ENCODE measurements around the gene MPDZ. TPM values are rescaled to one million over a fixed set of nuclear protein-coding genes. Genes with fewer than 3 reads are reported as not detected.

MPDZ gene
- total and polyA plus RNA-seq, 2 experiments from 2014 or later, result 33.0 to 43.1 TPM

DNA sequence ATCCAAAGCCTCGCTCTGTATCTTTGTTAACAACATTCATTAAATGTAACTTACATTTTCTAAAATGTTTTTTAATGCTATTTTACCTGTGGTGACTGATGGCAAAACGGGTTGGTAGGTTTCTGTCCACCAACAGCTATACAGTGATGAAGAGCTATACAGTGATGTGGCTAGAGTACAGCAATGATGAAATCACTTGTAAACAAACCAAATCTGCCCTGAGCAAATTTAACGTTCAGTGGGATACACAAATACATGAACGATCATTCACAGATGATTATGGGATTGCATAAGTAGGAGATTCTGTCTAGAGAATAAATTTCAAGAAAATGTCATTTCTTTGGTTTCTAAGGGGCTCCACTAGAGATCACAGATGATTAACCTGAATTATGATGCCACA is 132.7 kb downstream of the MPDZ start (continued):
- TF ChIP-seq, protein P1, sequence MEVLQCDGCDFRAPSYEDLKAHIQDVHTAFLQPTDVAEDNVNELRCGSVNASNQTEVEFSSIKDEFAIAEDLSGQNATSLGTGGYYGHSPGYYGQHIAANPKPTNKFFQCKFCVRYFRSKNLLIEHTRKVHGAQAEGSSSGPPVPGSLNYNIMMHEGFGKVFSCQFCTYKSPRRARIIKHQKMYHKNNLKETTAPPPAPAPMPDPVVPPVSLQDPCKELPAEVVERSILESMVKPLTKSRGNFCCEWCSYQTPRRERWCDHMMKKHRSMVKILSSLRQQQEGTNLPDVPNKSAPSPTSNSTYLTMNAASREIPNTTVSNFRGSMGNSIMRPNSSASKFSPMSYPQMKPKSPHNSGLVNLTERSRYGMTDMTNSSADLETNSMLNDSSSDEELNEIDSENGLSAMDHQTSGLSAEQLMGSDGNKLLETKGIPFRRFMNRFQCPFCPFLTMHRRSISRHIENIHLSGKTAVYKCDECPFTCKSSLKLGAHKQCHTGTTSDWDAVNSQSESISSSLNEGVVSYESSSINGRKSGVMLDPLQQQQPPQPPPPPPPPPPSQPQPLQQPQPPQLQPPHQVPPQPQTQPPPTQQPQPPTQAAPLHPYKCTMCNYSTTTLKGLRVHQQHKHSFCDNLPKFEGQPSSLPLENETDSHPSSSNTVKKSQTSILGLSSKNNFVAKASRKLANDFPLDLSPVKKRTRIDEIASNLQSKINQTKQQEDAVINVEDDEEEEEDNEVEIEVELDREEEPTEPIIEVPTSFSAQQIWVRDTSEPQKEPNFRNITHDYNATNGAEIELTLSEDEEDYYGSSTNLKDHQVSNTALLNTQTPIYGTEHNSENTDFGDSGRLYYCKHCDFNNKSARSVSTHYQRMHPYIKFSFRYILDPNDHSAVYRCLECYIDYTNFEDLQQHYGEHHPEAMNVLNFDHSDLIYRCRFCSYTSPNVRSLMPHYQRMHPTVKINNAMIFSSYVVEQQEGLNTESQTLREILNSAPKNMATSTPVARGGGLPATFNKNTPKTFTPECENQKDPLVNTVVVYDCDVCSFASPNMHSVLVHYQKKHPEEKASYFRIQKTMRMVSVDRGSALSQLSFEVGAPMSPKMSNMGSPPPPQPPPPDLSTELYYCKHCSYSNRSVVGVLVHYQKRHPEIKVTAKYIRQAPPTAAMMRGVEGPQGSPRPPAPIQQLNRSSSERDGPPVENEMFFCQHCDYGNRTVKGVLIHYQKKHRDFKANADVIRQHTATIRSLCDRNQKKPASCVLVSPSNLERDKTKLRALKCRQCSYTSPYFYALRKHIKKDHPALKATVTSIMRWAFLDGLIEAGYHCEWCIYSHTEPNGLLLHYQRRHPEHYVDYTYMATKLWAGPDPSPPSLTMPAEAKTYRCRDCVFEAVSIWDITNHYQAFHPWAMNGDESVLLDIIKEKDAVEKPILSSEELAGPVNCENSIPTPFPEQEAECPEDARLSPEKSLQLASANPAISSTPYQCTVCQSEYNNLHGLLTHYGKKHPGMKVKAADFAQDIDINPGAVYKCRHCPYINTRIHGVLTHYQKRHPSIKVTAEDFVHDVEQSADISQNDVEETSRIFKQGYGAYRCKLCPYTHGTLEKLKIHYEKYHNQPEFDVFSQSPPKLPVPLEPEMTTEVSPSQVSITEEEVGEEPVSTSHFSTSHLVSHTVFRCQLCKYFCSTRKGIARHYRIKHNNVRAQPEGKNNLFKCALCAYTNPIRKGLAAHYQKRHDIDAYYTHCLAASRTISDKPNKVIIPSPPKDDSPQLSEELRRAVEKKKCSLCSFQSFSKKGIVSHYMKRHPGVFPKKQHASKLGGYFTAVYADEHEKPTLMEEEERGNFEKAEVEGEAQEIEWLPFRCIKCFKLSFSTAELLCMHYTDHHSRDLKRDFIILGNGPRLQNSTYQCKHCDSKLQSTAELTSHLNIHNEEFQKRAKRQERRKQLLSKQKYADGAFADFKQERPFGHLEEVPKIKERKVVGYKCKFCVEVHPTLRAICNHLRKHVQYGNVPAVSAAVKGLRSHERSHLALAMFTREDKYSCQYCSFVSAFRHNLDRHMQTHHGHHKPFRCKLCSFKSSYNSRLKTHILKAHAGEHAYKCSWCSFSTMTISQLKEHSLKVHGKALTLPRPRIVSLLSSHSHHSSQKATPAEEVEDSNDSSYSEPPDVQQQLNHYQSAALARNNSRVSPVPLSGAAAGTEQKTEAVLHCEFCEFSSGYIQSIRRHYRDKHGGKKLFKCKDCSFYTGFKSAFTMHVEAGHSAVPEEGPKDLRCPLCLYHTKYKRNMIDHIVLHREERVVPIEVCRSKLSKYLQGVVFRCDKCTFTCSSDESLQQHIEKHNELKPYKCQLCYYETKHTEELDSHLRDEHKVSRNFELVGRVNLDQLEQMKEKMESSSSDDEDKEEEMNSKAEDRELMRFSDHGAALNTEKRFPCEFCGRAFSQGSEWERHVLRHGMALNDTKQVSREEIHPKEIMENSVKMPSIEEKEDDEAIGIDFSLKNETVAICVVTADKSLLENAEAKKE (CRISPR knock-in tag; IDR thresholded peaks at IDR 0.05), result no peak
- TF ChIP-seq JUNB (IDR thresholded peaks at IDR 0.05; ENCODE audit: unreplicated experiment) (no peak), ZNF114 (CRISPR knock-in tag; IDR thresholded peaks at IDR 0.05) (no peak), EZH2 (IDR thresholded peaks at IDR 0.05; ENCODE audit: low read depth, unreplicated experiment) (no peak), CREB1 (CRISPR knock-in tag; IDR thresholded peaks at IDR 0.05; ENCODE audit: low read depth) (no peak)
- TF ChIP-seq, protein P2, sequence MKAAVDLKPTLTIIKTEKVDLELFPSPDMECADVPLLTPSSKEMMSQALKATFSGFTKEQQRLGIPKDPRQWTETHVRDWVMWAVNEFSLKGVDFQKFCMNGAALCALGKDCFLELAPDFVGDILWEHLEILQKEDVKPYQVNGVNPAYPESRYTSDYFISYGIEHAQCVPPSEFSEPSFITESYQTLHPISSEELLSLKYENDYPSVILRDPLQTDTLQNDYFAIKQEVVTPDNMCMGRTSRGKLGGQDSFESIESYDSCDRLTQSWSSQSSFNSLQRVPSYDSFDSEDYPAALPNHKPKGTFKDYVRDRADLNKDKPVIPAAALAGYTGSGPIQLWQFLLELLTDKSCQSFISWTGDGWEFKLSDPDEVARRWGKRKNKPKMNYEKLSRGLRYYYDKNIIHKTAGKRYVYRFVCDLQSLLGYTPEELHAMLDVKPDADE (IDR thresholded peaks at IDR 0.05), result no peak
- TF ChIP-seq, protein P3, sequence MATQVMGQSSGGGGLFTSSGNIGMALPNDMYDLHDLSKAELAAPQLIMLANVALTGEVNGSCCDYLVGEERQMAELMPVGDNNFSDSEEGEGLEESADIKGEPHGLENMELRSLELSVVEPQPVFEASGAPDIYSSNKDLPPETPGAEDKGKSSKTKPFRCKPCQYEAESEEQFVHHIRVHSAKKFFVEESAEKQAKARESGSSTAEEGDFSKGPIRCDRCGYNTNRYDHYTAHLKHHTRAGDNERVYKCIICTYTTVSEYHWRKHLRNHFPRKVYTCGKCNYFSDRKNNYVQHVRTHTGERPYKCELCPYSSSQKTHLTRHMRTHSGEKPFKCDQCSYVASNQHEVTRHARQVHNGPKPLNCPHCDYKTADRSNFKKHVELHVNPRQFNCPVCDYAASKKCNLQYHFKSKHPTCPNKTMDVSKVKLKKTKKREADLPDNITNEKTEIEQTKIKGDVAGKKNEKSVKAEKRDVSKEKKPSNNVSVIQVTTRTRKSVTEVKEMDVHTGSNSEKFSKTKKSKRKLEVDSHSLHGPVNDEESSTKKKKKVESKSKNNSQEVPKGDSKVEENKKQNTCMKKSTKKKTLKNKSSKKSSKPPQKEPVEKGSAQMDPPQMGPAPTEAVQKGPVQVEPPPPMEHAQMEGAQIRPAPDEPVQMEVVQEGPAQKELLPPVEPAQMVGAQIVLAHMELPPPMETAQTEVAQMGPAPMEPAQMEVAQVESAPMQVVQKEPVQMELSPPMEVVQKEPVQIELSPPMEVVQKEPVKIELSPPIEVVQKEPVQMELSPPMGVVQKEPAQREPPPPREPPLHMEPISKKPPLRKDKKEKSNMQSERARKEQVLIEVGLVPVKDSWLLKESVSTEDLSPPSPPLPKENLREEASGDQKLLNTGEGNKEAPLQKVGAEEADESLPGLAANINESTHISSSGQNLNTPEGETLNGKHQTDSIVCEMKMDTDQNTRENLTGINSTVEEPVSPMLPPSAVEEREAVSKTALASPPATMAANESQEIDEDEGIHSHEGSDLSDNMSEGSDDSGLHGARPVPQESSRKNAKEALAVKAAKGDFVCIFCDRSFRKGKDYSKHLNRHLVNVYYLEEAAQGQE (IDR thresholded peaks at IDR 0.05; ENCODE audit: unreplicated experiment), result no peak

All from GM23338 (cell line).